ENCODE results near the gene GPT2.
"Not testable (repeated sequence)": the region's sequence is repeated elsewhere in the genome, so short reads cannot be mapped to it uniquely, and the experiment has no call there.

The GPT2 gene

GRCh38 chr16:46852130-46852529, 32.0 kb upstream of the GPT2 start:
- H3K4me3 ChIP-seq (ENCODE audit: low read length), result no peak overlapping the region

GRCh38 chr16:46853713-46854443, 30.3 kb upstream of the GPT2 start:
- no peak overlapping the region for H3K9ac ChIP-seq (ENCODE audit: low read length)
- no peaks in the 10 kb centered on the region for H3K9me3 ChIP-seq (ENCODE audit: control insufficient read depth, low read length)
- no peak overlapping the region for H3K4me3 ChIP-seq (ENCODE audit: low read length)
- H3K27me3 ChIP-seq (ENCODE audit: control insufficient read depth, insufficient read depth, low read length), result no peaks in the 10 kb centered on the region
- no peaks in the 10 kb centered on the region for H3K36me3 ChIP-seq (ENCODE audit: control insufficient read depth, insufficient read depth, low read length)
- peaks cover 24% of the 10 kb centered on the region for H3K4me1 ChIP-seq (ENCODE audit: control insufficient read depth, insufficient read depth, low read length)

More at GRCh38 chr16:46852130-46852529, 32.0 kb upstream of the GPT2 start:
- H3K9ac ChIP-seq (ENCODE audit: low read length), result no peak overlapping the region
- no peaks in the 10 kb centered on the region for H3K27me3 ChIP-seq (ENCODE audit: control insufficient read depth, insufficient read depth, low read length)
- no peaks in the 10 kb centered on the region for H3K9me3 ChIP-seq (ENCODE audit: control insufficient read depth, low read length)
- no peaks in the 10 kb centered on the region for H3K36me3 ChIP-seq (ENCODE audit: control insufficient read depth, insufficient read depth, low read length)
- H3K4me1 ChIP-seq (ENCODE audit: control insufficient read depth, insufficient read depth, low read length), result peaks cover 24% of the 10 kb centered on the region

DNA sequence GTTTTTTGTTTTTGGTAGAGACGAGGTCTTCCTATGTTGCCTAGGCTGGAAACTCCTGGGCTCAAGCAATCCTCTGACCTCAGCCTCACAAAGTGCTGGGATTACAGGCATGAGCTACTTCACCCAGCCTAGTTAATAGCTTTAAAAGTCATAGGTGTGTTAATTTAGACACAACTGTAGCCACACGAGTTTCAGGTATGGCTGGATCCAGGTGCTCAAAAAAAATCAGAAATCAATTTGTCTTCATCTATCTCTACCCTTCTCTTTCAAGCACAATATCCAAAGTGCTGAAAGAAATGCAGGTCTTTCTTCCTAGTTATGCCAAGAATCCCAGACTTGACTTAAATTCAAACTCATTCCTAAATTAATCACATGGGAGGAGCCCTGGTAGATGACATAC, 29.3 kb upstream of the GPT2 start:
- no peaks in the 10 kb centered on the region for H3K36me3 ChIP-seq (ENCODE audit: control insufficient read depth, insufficient read depth, low read length)
- H3K9me3 ChIP-seq (ENCODE audit: control insufficient read depth, low read length), result no peaks in the 10 kb centered on the region
- peaks cover 30% of the 10 kb centered on the region for H3K4me1 ChIP-seq (ENCODE audit: control insufficient read depth, insufficient read depth, low read length)
- H3K4me3 ChIP-seq (ENCODE audit: low read length), result no peak overlapping the region
- H3K27me3 ChIP-seq (ENCODE audit: control insufficient read depth, insufficient read depth, low read length), result no peaks in the 10 kb centered on the region
- H3K9ac ChIP-seq (ENCODE audit: low read length), result no peak overlapping the region

DNA sequence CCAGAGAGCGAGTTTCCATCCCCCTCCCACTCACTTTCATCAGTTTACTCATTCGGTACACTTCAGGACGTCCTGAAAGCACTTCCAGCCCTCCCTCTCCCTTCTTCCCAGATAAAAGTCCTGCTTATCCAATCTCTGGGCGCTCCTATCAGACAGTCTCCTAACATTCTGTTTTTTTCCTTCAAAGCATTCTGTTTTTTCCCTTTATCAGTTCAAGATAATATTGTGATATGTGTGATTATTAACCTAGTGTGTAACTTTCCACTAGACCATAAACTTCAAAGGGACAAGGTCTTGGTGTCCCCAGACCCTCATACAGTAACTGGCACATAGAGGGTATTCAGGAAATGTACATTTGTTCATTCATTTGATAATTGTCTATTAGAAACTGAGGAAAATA, 28.8 kb upstream of the GPT2 start:
- Histone ChIP-seq H3K36me3 (ENCODE audit: control insufficient read depth, insufficient read depth, low read length) (no peaks in the 10 kb centered on the region), H3K9ac (ENCODE audit: low read length) (no peak overlapping the region), H3K27me3 (ENCODE audit: control insufficient read depth, insufficient read depth, low read length) (no peaks in the 10 kb centered on the region), H3K9me3 (ENCODE audit: control insufficient read depth, low read length) (no peaks in the 10 kb centered on the region), H3K4me1 (ENCODE audit: control insufficient read depth, insufficient read depth, low read length) (peaks cover 33% of the 10 kb centered on the region), H3K4me3 (ENCODE audit: low read length) (no peak overlapping the region)

DNA sequence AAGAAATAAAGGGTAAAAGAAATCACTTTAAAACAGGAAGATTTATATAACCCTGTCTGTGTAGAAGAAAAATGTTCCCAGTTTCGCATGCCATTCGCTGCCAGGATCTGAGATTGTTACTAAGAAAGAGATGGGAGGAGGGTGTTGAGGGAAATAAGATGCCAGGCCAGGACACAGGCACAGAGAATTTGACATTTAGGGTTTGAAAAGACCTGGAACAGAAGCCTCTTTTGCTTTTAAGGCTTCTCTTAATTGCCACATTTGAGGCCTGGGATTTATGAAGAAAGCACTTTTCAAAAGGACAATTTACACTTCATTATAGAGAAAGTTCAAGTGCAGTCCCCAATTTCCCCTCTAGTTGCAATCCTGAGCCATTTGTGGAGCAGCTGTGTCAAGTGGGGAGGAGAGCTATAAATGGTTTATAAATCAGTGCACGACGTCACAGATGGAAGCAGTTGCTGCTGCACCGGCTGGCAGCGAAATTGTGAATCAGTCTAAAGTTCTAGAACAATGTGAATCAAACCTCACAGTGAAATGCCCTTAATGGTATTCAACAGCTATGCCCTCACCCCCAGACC, 26.7 kb upstream of the GPT2 start:
- Histone ChIP-seq H3K9ac (ENCODE audit: low read length) (no peak overlapping the region), H3K4me3 (ENCODE audit: low read length) (no peak overlapping the region)

GRCh38 chr16:46858151-46858550, 26.0 kb upstream of the GPT2 start:
- H3K9me3 ChIP-seq (ENCODE audit: control insufficient read depth, low read length), result no peaks in the 10 kb centered on the region
- H3K4me1 ChIP-seq (ENCODE audit: control insufficient read depth, insufficient read depth, low read length), result peaks cover 32% of the 10 kb centered on the region
- no peak overlapping the region for H3K9ac ChIP-seq (ENCODE audit: low read length)
- H3K27me3 ChIP-seq (ENCODE audit: control insufficient read depth, insufficient read depth, low read length), result no peaks in the 10 kb centered on the region
- H3K36me3 ChIP-seq (ENCODE audit: control insufficient read depth, insufficient read depth, low read length), result no peaks in the 10 kb centered on the region
- no peak overlapping the region for H3K4me3 ChIP-seq (ENCODE audit: low read length)

More for the DNA sequence above, 26.7 kb upstream of the GPT2 start:
- Histone ChIP-seq H3K9me3 (ENCODE audit: control insufficient read depth, low read length) (no peaks in the 10 kb centered on the region), H3K4me1 (ENCODE audit: control insufficient read depth, insufficient read depth, low read length) (peaks cover 26% of the 10 kb centered on the region), H3K27me3 (ENCODE audit: control insufficient read depth, insufficient read depth, low read length) (no peaks in the 10 kb centered on the region), H3K36me3 (ENCODE audit: control insufficient read depth, insufficient read depth, low read length) (no peaks in the 10 kb centered on the region)

DNA sequence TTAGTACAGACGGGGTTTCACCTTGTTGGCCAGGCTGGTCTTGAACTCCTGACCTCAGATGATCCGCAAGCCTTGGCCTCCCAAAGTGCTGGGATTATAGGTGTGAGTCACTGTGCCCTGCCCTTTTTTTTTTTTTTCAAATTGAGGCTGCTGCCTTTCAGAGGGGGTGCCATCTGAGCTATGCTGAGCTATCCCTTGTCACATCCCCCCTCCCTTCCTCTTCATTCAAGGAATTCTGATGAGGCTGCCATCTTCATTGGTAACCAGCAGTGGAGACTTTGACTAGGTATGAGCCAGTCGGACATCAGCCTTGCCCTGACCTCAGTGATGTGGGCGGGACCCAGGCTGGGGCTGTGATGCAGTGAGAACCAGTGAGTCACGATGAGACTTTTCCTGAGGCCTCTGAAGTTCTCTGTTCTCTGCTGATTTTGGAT, 24.4 kb upstream of the GPT2 start:
- H3K4me1 ChIP-seq (ENCODE audit: control insufficient read depth, insufficient read depth, low read length), result peaks cover 46% of the 10 kb centered on the region
- no peaks in the 10 kb centered on the region for H3K36me3 ChIP-seq (ENCODE audit: control insufficient read depth, insufficient read depth, low read length)
- H3K4me3 ChIP-seq (ENCODE audit: low read length), result no peak overlapping the region
- H3K9ac ChIP-seq (ENCODE audit: low read length), result no peak overlapping the region
- no peaks in the 10 kb centered on the region for H3K9me3 ChIP-seq (ENCODE audit: control insufficient read depth, low read length)
- H3K27me3 ChIP-seq (ENCODE audit: control insufficient read depth, insufficient read depth, low read length), result no peaks in the 10 kb centered on the region

- no peaks in the 10 kb centered on the region for H3K27me3 ChIP-seq (ENCODE audit: control insufficient read depth, insufficient read depth, low read length)
- H3K9me3 ChIP-seq (ENCODE audit: control insufficient read depth, low read length), result no peaks in the 10 kb centered on the region
- no peak overlapping the region for H3K9ac ChIP-seq (ENCODE audit: low read length)
- H3K4me3 ChIP-seq (ENCODE audit: low read length), result no peak overlapping the region
- peaks cover 36% of the 10 kb centered on the region for H3K4me1 ChIP-seq (ENCODE audit: control insufficient read depth, insufficient read depth, low read length)
- H3K36me3 ChIP-seq (ENCODE audit: control insufficient read depth, insufficient read depth, low read length), result no peaks in the 10 kb centered on the region
Measured at GRCh38 chr16:46862555-46863447, 21.4 kb upstream of the GPT2 start.

- H3K36me3 ChIP-seq (ENCODE audit: control insufficient read depth, insufficient read depth, low read length), result no peaks in the 10 kb centered on the region
- H3K27me3 ChIP-seq (ENCODE audit: control insufficient read depth, insufficient read depth, low read length), result no peaks in the 10 kb centered on the region
- H3K4me3 ChIP-seq (ENCODE audit: low read length), result no peak overlapping the region
- H3K9me3 ChIP-seq (ENCODE audit: control insufficient read depth, low read length), result no peaks in the 10 kb centered on the region
- no peak overlapping the region for H3K9ac ChIP-seq (ENCODE audit: low read length)
- H3K4me1 ChIP-seq (ENCODE audit: control insufficient read depth, insufficient read depth, low read length), result peaks cover 36% of the 10 kb centered on the region
Measured at GRCh38 chr16:46866286-46866685, 17.9 kb upstream of the GPT2 start.

- H3K9ac ChIP-seq (ENCODE audit: low read length); H3K9me3 ChIP-seq (ENCODE audit: control insufficient read depth, low read length); H3K27me3 ChIP-seq (ENCODE audit: control insufficient read depth, insufficient read depth, low read length); H3K36me3 ChIP-seq (ENCODE audit: control insufficient read depth, insufficient read depth, low read length); H3K4me3 ChIP-seq (ENCODE audit: low read length): not testable (repeated sequence)
- H3K4me1 ChIP-seq (ENCODE audit: control insufficient read depth, insufficient read depth, low read length), result peaks cover 36% of the 10 kb centered on the region
Measured at GRCh38 chr16:46867486-46867885, 16.7 kb upstream of the GPT2 start.

DNA sequence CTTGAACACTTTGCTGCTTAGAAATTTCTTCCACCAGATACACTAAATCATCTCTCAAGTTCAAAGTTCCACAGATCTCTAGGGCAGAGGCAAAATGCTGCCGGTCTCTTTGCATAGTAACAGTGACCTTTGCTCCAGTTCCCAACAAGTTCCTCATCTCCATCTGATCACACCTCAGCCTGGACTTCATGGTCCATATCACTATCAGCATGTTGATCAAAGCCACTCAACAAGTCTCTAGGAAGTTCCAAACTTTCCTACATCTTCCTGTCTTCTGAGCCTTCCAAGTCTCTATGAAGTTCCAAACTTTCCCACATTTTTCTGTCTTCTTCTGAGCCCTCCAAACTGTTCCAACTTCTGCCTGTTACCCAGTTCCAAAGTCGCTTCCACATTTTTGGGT, 15.3 kb upstream of the GPT2 start:
- H3K4me3 ChIP-seq (ENCODE audit: low read length); H3K36me3 ChIP-seq (ENCODE audit: control insufficient read depth, insufficient read depth, low read length); H3K9me3 ChIP-seq (ENCODE audit: control insufficient read depth, low read length); H3K27me3 ChIP-seq (ENCODE audit: control insufficient read depth, insufficient read depth, low read length); H3K9ac ChIP-seq (ENCODE audit: low read length): not testable (repeated sequence)
- H3K4me1 ChIP-seq (ENCODE audit: control insufficient read depth, insufficient read depth, low read length), result peaks cover 25% of the 10 kb centered on the region

GRCh38 chr16:46871597-46871996, 12.6 kb upstream of the GPT2 start:
- no peak overlapping the region for H3K9ac ChIP-seq (ENCODE audit: low read length)
- H3K4me1 ChIP-seq (ENCODE audit: control insufficient read depth, insufficient read depth, low read length), result peaks cover 18% of the 10 kb centered on the region
- H3K36me3 ChIP-seq (ENCODE audit: control insufficient read depth, insufficient read depth, low read length), result no peaks in the 10 kb centered on the region
- no peaks in the 10 kb centered on the region for H3K27me3 ChIP-seq (ENCODE audit: control insufficient read depth, insufficient read depth, low read length)
- no peak overlapping the region for H3K4me3 ChIP-seq (ENCODE audit: low read length)
- H3K9me3 ChIP-seq (ENCODE audit: control insufficient read depth, low read length), result no peaks in the 10 kb centered on the region

All from mucosa of stomach (tissue), 1 donor.